GM21528 (cell line): ENCODE data around the gene ZMYND12.

ENCODE experiments used
- ATAC-seq: cut with Tn5 transposase; IDR thresholded peaks from one replicate; pipeline ENCODE4 v1.9.1; 2021; ENCODE audit warnings: mild to moderate bottlenecking, moderate library complexity; ENCODE audit not compliant: unreplicated experiment, low FRiP score

Gene ZMYND12

DNA sequence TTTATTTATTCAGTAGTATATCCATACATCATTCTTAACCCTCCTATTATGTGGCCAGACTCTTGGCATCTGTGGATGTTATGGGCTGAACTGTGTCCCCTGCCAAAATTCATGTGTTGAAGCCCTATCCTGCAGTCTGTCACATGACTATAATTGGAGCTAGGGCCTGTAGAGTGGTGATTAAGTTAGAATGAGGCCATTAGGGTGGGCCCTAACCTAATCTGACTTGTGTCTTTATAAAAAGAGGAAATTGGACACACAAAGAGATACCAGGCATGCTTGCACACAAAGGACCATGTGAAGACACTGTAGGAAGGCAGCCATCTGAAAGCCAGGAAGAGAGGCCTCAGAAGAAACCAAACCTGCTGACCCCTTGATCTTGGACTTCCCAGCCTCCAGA, 6.6 kb downstream of the ZMYND12 start:
- ATAC-seq, result no peak

DNA sequence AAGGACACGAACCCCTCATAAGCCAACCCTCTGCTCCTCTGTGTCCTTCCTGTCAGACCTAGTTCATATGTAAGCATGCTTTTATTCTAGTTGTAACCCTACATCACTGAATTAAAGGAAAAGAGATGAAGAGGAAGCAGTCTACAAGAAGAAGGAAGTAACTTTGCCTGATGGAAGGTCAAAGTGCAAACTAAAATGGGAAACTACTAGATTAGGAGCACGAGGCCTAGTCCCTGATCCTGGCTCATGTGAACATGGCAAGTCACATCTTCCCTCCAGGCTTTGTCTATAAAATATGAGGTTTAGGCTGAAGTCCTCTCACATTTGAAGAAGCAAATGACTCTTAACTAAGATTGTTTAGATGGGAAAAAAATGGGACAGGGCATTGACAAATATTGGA, 13.2 kb downstream of the ZMYND12 start:
- ATAC-seq, result no peak

DNA sequence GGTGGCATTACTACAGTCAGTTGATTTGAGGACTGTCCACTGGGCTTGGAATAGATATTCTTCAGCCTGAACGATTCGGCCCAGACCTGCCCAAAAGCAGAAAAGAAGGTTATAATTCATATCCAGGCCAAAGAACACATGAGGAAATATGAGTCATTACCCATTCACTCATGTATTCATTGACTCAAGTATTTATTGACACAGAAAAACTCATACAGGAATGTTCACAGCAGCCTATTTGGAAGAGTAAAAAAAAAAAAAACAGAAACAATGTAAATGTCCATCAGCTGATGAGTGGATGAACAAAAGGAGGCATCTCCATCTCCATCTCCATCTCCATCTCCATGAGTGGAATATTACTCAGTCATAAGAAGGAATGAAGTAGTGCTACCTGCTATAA, 15.9 kb downstream of the ZMYND12 start:
- ATAC-seq, result no peak

DNA sequence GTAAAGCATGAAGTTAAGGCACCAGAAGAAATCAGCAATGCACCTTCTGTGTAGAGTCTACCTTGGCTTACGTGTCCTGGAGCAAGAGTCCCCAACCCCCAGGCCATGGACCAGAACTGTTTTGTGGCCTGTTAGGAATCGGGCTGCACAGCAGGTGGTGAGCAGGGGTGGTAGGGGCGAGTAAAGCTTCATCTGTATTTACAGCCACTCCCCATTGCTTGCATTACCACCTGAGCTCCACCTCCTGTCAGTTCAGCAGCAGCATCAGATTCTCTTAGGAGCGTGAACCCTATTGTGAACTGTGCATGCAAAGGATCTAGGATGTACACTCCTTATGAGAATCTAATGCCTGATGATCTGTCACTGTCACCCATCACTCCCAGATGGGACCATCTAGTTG, 21.5 kb downstream of the ZMYND12 start:
- ATAC-seq, result no peak

DNA sequence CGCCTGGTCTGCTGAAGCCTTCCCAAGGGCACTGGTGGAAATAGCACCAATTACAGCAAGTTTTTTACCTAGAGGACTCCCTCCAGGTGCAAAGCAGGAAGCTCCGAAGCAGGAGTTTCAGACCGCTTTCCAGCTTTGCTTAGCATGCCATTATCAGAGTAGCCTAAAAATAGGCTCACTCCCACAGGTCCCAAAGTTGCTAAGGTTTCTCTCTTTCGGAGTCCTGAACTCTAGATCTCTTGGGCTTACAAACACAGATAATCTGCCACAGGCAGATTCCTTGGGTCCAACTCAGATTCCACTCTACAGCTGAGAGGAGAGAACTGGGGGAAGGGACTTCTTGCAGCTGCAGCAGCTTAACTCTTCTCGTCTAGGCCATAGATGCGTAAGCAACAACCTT, 22.5 kb downstream of the ZMYND12 start:
- no peak for ATAC-seq

DNA sequence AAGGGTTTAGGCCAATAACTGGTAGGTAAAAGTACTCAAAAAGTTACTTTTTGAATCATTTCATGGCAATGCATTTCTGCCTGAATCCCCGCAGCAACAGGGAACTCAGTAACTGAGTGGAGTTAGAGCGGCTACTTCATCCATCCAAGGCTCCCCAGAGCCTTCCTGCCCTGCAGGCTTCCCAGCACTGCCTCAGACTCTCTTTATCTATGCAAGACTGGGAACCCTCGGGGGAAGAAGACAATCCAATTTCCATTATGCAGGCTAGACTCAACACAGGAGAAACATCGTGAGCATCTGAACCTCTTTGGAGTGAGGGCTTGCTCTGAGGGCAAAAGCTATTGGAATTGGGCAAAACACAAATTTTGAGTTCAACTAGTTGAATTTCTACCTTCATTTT, 23.1 kb downstream of the ZMYND12 start:
- ATAC-seq, result no peak

DNA sequence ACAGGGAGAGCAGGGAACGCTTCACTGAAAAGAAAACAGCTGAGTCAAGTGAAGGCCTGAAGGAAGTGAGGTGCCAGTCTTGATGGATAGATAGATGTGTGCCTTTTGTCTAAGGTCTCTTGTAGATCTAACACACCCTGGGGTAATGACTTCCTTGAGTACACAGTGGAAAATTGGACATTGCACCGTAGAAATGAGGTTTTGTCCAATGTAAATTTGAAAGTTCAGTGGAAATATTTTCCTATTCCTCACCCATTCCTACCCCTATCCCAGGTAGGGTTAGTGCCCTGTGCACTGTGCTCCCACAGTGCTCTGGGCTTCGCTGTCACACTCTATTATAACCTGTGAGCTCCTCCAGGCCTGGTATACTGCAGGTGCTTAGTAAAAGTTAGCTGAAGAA, 24.3 kb downstream of the ZMYND12 start:
- ATAC-seq, result no peak

DNA sequence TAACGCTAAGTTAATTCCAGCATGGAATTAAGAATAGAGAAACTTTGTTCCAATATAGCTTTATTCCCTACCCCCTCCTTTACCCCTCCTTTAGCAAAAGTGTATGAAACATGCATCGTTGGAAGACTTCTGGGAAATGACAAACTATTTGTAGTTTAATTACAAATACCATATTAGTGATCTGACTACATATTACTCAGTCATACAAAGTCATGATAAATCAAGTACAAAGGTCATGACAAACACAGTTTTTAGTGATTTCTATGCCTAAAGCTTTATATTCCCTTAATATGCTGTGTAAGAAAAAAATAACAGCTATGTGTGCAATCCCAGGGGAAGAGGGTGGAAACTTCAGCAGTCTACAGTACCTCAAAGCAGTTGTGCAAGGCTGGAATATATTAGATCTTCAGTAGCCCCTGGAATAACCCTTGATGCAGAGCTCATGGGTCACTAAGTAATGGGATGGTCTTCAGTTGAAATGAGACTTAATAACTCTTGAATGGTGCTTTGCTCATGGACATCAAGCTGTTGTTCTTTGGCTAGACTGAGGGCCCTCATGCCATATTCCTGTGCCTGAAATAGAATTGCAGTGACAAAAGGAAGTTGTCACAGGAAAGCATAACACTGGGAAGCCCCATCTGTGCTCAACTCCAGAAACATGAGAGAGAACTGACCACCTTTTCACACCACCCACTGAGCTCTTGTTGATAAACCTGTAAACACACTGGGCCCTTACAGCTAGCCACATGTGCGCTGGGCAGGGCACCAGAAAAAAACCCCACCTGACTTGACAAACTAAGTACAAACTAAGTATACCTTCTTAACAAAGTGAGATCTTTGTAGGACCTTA, 25.3 kb downstream of the ZMYND12 start:
- no peak for ATAC-seq

DNA sequence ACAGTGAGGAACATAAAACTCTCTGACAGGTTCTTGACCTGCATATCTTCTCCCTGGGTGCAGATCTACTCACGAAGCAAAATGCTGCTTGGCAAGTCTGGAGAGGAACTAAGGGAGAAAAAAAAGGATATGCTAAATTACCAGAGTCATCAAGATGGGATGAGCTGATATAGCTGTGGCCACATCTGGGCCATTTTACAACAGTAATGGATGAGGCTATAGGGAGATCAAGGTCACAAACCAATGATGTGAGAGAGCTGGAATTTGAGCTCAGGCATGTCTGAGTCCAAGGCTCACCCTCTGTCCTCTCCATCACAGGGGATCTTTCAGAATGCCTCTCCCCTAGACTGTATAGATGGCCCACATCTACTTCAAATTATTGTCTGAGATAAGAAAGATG, 26.2 kb downstream of the ZMYND12 start:
- ATAC-seq, result no peak

DNA sequence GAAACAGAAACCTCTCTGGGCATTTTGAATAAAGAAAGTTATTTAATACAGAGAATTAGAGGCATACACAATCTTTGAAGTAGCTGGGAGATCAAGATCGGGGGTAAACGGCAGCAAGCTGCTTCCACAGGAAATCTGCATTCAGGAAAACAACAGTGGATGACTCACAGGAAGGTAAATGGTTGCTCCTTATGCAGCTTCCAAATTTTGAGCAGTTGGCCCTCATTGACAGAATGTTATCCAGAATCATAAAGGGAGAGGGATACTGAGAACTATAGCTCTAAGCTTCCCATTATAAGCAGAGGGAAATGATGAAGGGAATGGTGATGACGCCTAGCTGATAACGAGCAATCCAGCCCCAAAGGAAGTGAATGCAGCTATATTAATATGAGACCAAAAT, 28.6 kb downstream of the ZMYND12 start:
- no peak for ATAC-seq

DNA sequence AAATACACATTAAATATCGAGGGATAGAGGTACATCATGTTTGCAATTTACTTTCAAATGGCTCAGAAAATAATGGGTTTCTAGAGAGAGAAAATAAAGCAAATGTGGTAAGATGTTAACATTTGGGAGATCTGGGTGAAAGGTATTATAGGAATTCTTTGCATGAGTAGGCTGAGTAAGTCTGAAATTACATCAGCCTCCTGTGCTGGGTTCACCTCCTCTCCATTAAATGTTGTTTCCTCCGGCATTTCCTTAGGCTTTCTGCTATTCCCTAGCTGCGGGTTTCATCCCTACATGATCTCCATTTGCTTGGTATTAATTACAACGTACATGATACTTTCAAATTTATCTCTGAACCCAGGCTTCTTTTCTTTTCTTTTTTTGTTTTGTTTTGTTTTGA, 31.6 kb downstream of the ZMYND12 start:
- no peak for ATAC-seq

DNA sequence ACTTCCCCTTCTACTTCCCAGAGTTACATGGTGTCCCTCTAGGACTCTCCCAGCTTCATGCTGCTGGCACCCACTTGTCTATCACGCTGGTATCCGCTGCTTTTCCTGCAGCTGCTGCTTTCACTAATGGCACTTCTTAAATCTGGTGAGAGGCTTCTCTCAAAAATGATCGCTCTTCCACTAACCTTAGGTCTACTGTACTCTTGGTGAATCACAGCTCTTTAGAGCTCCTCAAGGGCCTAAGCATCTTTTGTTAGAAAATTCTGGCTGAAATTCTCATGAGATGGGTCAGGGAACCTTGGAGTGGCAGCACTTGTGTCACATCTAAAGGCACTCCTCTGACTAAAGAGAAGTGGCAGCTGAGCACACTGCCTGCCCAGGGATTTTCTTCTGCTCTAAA, 32.1 kb downstream of the ZMYND12 start:
- ATAC-seq, result no peak

DNA sequence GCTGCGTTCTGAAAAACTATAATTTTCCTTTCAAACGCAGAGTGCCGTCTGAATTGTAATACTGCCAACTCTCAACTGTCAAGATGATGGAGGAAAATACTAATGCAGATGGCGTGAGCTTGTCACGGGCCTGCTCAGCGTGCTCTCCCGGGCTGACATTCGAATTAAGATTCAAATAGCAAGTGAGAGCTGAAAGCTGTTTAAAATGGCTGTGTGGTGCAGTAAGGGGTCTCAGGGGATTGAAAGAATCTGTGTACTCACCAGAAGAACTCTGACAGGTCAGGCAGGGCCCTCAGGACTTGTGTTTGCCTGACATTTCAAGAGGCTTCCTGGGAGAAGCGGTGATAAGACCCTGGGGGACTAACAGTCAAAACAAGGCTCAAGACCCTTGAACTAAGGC, 33.1 kb downstream of the ZMYND12 start:
- ATAC-seq, result no peak

DNA sequence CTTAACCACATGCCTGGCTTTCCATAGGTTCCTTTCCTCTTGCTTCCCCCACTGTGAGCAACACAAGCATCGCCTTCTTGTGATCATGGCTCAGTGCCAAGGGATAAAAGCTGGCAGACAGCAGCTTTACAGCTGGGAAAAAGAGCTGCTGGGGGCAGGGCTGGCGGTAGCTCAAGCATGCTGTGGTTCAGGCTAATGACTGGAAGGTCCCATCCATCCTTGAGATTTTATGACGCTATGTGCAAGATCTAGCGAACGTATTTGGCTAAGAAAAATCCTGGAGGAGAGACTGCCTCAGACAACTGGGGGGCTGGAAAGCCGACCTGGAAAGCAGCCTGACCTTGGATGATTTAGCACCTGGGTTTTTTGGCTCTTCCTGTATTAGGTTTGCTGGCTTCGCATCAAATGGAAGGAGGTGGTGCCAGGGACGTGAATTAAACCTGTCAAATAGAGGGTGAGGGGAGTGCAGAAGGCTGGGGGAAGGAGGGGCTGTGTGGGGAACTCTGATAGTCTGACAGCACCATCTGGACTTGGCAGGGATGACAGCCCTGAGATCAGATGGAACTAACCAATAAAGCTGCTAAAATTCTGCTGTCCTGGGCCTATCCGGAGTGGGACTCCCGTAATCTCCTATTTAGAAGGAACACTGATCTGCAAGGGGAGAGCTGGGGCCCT, 34.8 kb downstream of the ZMYND12 start:
- ATAC-seq, result no peak

DNA sequence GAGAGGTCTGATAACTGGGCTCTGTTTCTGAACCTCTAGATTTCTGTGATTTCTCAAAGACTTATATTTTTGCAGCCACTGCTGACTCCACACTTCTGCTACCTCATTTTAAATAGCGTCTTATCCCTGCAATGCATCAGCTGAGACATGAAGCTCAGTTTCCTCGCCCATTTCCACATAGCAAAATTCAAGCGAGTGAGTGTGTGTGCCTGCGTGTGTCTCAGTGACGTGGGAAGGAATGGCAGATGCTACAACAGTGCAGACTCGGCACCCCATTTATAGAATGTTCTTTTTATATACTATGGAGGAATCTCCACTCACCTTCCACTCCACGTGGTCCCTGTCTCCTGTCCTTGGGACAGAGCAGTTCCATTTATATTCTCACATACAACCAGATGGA, 35.7 kb downstream of the ZMYND12 start:
- ATAC-seq, result no peak

DNA sequence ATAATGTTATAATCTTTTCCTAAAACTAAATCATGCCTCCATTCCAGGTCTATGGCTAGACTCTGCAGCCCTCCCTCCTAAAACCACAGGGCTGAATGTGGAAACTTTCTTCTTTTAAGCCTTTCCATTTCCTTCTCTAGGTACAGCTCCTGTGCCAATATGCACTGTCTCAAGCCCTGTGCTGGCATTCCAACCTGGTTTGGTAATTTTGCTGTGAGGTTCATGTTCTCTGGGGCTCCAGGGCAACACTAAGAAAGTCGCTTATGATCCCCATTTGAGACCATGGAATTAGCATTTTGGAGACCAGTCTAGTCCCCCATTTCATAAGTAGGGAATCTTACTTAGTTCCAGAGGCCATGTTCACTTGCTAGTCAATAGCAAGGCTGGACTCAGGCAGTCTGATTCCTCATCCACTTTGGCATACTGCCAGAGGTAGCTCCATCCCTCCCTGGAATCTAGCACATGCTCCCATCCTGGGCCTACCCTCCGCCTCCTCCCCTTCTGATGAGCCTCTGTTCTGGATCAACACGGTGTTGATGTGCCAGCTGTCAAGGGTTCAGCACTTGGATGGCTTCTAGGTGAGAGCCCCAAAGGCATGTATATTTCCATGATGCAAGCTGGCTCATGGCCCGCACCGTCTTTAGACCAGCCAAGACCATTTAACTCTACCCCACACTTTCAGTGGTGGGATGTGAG, 36.5 kb downstream of the ZMYND12 start:
- no peak for ATAC-seq

DNA sequence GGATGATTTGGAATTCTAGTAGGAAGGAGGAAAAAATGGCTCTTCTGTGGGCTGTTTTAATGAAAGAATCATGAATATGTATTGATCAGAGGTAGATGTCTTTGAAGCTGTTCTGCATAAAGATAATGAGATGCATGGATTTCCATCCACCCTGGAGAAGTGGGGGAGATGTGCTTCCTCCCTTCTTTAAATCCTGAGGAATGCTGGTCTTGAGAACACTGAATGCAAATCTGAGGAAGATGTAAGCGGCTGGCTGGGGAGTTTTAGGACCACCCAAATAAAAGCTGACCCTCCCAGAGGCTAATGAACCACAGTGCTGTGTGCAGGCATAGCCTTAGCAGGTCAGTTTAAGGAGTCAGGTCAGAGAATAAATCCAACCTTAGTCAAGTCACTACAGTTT, 37.3 kb downstream of the ZMYND12 start:
- ATAC-seq, result no peak

DNA sequence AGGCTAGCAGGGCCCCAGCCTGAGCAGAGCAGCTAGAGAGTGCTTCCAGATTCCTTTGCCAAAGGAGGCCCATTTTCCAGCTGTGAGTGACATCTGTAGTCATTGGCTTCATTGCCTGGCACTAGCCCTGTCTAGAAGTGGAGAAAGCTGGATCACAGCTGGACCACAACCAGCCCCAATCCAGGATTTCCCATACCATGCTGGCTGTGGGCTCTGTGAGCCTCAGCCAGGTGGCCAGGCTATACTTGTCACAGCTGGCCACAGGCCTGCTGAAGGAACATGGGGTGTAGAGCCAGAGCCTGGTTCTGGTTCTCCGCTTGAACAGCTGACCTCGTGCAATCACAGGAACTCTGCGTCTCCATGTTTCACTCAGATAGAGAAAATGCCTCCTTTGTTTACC, 38.7 kb downstream of the ZMYND12 start:
- ATAC-seq, result no peak

DNA sequence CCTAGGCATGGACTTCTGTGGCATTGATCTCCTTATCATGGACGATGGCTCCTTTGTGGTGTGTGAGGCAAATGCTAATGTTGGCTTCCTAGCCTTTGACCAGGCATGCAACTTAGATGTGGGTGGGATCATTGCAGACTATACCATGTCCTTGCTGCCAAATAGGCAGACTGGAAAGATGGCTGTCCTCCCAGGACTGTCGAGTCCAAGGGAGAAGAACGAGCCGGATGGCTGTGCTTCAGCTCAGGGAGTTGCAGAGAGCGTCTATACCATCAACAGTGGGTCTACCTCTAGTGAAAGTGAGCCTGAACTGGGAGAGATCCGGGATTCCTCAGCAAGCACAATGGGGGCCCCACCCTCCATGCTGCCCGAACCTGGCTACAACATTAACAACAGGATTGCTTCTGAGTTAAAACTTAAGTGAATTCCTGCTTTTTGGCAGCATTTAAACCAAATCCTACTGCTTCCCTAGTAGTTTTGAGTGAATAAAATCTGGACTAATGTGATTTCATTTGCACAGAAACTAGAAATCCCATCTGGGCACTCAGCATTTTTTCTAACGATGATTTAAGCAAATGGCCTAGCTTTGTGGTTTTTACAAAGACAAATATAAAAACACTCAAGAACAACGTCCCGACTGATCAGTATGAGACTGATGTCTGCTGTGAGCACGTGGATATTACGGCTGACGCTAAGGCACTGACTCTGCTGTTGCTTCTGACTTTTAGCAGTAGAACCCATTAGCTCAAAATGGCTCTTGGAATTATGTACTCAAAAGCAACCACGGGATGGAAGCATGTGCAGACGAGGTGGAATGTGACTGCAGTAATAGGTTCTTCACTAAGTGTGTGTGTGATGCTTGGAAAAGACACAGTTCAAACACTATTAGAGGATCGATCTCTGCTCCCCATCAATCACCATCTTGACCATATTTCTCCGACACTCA, 41.0 kb downstream of the ZMYND12 start:
- no peak for ATAC-seq

DNA sequence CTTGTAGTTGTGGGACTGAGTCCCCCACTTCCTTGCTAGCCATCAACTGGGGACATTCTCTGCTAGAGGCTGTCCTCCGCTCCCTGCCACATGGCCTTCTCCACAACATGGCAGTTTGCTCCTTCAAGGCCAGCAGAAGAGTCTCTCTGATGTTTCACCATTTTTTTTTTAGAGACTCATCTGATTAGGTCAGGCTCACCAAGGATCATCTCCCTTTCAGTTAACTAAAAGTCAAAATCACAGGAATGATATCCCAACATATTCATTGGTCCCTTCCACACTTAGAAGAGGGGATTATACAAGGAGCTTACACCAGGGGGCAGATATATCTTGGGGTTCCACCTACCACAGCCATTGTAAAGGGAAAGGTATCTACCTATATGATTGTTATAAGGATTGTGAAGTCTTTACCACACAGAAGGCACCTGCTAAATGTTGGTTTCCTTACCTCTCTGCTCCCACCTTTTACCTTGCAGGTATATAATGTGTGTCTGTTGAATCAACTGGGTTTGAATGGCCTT, 51.9 kb downstream of the ZMYND12 start:
- no peak for ATAC-seq
